GM18502 (cell line): ENCODE results near the gene SMLR1.

Experiments
- ATAC-seq: cut with Tn5 transposase; IDR thresholded peaks from one replicate; pipeline ENCODE4 v1.9.1; 2021; ENCODE audit warnings: mild to moderate bottlenecking; ENCODE audit not compliant: unreplicated experiment, poor library complexity

The SMLR1 gene

GRCh38 chr6:130848945-130849344 is 21.7 kb downstream of the SMLR1 start:
- peak; percentile 92 for ATAC-seq

- ATAC-seq: no peak
Measured at GRCh38 chr6:130849594-130849993, 22.4 kb downstream of the SMLR1 start.

GRCh38 chr6:130851026-130851425 is 23.8 kb downstream of the SMLR1 start:
- no peak for ATAC-seq

- no peak for ATAC-seq
Measured at GRCh38 chr6:130852844-130853554, 25.8 kb downstream of the SMLR1 start.

- no peak for ATAC-seq
Measured at GRCh38 chr6:130853555-130854183, 26.5 kb downstream of the SMLR1 start.

- ATAC-seq: no peak
Measured at GRCh38 chr6:130858054-130858453, 30.8 kb downstream of the SMLR1 start.

GRCh38 chr6:130858498-130859160 is 31.4 kb downstream of the SMLR1 start:
- no peak for ATAC-seq

- no peak for ATAC-seq
Measured at GRCh38 chr6:130859161-130859867, 32.1 kb downstream of the SMLR1 start.

GRCh38 chr6:130862370-130862769 is 35.2 kb downstream of the SMLR1 start:
- ATAC-seq: no peak

GRCh38 chr6:130863415-130864230 is 36.4 kb downstream of the SMLR1 start:
- ATAC-seq: no peak

- ATAC-seq: no peak
Measured at GRCh38 chr6:130864344-130864743, 37.1 kb downstream of the SMLR1 start.

- no peak for ATAC-seq
Measured at GRCh38 chr6:130865793-130866192, 38.6 kb downstream of the SMLR1 start.

- no peak for ATAC-seq
Measured at GRCh38 chr6:130869681-130870080, 42.5 kb downstream of the SMLR1 start.

- ATAC-seq: no peak
Measured at GRCh38 chr6:130870179-130870880, 43.1 kb downstream of the SMLR1 start.

- peak; percentile 69 for ATAC-seq
Measured at GRCh38 chr6:130872250-130873095, 45.3 kb downstream of the SMLR1 start.

GRCh38 chr6:130873746-130874145 is 46.5 kb downstream of the SMLR1 start:
- no peak for ATAC-seq

GRCh38 chr6:130879826-130880225 is 52.6 kb downstream of the SMLR1 start:
- ATAC-seq: no peak

GRCh38 chr6:130882370-130882769 is 55.2 kb downstream of the SMLR1 start:
- no peak for ATAC-seq
